Inferior parietal cortex (tissue), 1 donor: ENCODE measurements around the gene RLN2.
"Not testable (repeated sequence)": the region's sequence is repeated elsewhere in the genome, so short reads cannot be mapped to it uniquely, and the experiment has no call there.

ENCODE experiments used
- DNase-seq: peaks from one replicate; pipeline ENCODE4 v3.0.0-alpha.2; 2016; ENCODE audit errors: extremely low spot score

RLN2 gene, protein sequence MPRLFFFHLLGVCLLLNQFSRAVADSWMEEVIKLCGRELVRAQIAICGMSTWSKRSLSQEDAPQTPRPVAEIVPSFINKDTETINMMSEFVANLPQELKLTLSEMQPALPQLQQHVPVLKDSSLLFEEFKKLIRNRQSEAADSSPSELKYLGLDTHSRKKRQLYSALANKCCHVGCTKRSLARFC

DNA sequence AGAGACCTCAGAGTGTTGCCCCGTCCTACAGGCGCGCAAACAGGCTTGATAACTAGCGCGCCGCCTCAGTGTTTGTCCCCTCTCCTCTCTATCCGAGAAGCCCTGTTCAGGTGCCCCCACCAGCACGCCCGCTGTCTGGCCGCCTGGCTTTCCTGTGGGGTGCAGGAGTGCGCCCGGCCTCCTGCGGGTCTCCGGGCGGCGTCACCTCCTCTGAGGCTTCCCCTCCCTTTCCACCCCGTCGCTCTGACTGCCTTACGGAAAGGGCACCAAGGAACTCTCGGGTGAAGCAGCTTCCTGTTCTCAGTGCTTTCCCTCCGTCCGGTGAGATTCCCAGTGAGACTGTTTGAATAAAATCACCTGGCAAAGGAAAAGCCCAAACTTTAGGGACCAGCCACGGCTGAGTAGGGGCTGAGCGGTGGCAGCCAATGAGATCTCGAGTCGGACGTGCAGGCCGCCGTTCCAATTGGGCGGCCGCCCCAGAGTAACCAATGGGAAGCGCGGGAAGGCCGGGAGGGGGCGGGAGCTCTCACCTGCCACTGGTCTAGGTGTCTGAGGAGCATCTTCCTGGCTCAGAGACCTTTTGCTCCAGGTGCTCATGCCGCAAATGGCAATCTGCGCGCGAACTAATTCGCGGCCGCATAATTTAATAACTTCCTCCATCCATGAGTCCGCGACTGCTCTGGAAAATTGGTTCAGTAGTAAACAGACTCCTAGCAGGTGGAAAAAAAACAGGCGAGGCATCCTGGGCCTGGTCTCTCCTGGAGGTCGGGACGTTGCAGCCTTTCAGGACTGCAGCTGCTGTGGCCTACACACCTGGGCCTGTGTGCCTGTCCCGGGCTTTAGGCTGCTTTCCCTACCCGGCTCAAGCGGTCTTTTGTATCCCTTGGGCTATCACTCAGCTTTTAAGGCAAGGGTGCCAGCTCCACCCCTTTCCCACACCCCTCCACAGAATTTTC lies at the start of gene RLN2:
RLN2 (minus strand) TSS at position 877 of the 956 bp plus-strand sequence; CDS start at position 741, 136 bp downstream.
- not testable (repeated sequence) for DNase-seq

DNA sequence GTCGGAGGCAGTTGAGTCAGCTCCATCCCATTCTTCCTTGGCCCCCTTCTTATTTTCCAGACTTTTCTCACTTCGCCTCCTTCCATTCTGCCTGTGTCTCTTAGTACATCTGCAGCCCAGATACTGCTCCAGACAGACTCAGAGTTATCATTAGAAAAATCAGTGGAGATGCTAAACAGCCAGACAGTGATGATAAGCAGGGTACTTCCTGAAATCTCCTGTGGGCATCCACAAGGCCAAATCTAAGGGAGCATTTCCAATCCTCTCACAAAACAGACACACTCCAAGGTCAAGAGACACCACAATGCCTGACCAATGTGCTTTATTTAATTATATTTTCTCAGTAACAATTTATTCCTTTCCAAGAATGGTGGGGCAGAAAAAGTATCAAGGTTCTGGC lies 49.7 kb upstream of the RLN2 start:
- no peak for DNase-seq

DNA sequence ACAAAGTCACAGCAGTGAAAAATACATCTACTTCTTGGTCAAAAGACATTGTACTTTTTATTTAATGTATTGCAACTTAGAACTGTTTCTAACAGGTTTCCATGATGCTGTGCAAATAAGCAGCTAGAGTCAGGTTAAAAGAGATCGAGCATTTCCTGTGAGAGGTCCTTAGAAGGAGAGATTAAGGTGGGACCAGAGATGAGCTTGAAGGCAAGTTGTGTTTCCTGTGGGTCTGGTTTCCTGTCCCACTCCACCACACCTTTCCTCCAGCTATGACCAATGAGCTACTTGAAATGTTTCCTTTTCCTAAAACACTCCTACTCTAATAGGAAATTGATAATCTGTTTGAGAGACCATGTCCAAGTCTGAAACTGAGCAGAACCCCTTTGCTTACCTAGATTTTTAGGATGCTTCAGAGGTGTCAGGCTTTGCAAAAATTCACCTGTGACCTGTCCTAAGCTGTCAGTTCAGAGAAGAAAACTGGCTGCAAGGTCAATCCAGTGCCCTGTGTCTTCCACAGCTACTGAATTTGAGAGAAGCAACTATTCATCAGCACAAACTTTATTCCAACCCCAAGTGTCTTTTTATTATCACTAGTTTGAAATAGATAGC lies 48.2 kb upstream of the RLN2 start:
- no peak for DNase-seq

DNA sequence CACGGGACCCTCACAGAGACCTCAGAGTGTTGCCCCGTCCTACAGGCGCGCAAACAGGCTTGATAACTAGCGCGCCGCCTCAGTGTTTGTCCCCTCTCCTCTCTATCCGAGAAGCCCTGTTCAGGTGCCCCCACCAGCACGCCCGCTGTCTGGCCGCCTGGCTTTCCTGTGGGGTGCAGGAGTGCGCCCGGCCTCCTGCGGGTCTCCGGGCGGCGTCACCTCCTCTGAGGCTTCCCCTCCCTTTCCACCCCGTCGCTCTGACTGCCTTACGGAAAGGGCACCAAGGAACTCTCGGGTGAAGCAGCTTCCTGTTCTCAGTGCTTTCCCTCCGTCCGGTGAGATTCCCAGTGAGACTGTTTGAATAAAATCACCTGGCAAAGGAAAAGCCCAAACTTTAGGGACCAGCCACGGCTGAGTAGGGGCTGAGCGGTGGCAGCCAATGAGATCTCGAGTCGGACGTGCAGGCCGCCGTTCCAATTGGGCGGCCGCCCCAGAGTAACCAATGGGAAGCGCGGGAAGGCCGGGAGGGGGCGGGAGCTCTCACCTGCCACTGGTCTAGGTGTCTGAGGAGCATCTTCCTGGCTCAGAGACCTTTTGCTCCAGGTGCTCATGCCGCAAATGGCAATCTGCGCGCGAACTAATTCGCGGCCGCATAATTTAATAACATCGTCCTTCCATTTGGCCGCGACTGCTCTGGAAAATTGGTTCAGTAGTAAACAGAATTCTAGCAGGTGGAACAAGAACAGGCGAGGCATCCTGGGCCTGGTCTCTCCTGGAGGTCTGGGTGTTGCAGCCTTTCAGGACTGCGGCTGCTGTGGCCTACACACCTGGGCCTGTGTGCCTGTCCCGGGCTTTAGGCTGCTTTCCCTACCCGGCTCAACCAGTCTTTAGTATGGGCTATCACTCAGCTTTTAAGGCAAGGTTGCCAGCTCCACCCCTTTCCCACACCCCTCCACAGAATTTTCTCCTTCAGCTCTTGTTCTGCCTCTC lies 34.8 kb upstream of the RLN2 start, which contains the start of gene RLN1:
RLN1 (minus strand) TSS at position 885 of the 990 bp plus-strand sequence; CDS start at position 755, 130 bp downstream.
- not testable (repeated sequence) for DNase-seq

DNA sequence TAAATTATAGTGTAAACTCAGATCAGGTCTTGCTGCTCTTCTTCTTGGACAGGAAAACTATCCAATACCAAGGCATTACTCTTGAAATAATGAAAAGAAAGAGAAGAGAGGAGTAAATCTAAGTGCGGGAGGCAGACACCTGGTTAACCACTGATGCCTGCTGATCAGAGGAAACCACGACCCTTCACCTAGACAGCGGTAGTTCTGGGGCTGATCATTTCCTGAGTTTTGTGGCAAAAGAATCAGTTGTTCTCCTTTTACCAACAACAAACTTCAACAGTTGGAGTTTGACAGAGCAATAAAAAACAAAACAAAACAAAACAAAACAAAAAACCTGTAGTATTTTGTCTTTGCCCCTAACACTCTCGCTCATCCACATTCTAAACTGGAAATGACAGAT lies 32.2 kb upstream of the RLN2 start:
- DNase-seq: no peak

DNA sequence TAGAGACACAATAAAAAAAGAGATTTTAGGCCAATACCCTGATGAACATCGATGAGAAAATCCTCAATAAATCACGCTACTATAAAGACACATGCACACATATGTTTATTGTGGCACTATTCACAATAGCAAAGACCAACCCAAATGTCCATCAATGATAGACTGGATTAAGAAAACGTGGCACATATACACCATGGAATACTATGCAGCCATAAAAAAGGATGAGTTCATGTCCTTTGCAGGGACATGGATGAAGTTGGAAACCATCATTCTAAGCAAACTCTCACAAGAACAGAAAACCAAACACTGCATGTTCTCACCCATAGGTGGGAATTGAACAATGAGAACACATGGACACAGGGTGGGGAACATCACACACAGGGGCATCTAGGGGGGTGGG lies 26.8 kb upstream of the RLN2 start:
- not testable (repeated sequence) for DNase-seq

DNA sequence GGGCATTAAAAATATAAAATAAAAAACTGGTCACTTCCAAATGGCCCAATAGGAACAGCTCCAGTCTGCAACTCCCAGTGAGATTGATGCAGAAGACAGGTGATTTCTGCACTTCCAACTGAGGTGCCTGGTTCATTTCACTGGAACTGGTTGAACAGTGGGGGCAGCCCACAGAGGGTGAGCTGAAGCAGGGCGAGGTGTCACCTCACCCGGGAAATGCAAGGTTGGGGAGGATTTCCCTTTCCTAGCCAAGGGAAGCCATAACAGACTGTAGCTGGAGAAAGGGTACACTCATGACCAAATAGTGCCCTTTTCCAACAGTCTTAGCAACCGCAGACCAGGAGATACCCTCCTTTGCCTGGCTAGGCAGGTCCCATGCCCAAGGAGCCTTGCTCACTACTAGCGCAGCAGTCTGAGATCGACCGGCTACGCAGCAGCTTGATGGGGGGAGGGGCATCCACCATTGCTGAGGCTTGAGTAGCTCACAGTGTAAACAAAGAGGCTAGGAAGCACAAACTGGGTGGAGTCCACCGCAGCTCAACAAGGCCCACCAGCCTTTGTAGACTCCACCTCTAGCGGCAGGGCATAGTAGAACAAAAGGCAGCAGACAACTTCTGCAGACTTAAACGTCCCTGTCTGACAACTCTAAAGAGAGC lies 22.5 kb upstream of the RLN2 start:
- no peak for DNase-seq

DNA sequence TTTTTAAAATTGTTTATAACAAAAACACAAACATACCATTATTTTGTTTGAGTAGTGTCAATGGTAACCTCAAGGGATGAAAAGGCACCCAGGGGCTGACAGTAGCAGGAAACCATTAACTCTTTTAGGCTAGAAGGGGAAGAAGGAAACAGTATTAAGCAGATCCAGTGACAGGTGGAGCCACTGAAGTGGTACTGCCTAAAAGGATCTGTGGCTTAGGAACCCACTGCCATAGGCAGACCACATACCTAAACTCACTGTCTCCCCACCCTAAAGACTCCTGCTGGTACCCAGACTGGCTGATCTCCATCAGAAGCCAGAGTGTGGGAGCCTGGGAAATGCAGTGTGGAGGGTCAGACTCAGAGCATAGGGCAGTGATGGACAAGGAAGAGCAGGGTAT lies 21.7 kb upstream of the RLN2 start:
- DNase-seq: no peak

DNA sequence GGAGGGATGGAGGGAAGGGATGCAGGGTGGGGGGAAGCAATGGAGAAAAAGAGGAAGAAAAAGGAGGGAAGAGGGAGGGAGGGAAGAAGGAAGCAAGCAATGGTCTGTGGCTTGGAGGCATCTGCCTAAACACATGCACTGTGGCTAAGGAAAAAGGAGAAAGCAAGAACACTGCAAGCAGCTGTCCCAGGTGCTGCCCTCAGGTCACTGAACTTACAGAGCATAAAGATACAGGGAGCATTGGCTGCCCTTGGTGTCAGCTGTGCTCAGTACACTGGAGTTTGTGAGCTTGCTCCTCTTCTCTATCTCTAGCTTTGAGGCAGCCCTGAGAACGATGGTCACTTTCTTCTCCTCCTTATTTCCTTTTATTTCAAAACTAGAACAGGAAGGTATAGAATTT lies 17.1 kb upstream of the RLN2 start:
- not testable (repeated sequence) for DNase-seq

DNA sequence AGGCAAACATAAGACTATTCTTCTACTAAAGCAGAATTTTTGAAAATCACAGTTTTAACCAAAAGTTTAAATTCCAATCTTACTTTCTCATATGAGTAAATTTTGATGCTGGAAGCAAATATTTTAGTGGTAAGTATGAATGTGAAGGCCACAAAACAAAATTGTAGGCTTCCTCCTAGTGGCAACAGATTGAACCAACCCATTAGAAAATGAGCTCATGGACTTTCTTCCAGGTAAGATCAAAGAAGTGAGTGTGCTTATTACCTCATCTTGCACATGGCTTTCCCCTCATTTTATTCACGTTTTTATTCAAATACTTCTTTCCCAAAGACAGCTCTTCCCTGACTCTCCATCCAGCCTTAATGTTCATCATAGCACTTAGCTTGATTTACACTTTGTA lies 16.5 kb upstream of the RLN2 start:
- DNase-seq: no peak

DNA sequence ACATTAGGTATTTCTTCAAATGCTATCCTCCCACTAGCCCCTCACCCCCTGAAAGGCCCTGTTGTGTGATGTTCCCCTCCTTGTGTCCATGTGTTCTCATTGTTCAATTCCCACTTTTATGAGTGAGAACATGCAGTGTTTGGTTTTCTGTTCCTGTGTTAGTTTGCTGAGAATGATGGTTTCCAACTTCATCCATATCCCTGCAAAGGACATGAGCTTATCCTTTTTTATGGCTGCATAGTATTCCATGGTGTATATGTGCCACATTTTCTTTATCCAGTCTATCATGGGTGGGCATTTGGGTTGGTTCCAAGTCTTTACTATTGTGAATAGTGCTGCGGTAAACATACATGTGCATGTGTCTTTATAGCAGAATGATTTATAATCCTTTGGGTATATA lies 11.9 kb upstream of the RLN2 start:
- DNase-seq: not testable (repeated sequence)

DNA sequence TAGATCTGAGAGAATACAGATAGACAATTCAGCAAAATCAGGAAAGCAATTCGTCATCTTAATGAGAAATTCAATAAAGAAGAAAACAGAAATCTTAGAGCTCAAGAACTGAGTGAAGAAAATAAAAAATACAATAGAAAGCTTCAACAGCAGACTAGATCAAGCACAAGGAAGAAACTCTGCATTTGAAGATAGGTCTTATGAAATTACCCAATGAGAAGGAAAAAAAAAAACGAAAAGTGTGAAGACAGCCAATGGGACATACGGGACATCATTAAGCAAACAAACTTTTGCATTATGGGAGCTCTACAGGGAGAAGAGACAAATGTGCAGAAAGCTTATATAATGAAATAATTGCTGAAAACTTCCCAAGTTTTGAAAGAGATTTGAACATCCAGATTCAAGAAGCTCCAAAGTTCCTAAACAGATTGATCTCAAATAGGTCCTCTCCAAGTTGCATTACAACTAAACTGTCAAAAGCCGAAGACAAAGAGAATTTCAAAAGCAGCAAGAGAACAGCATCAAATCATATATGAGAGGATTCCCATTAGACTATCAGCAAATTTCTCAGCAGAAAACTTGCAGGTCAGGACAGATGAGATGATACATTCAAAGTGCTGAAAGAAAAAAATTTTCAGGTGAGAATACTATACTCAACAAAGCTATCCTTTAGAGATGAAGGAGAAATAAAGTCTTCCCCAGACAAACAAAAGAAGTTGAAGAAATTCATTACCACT lies 10.8 kb upstream of the RLN2 start:
- no peak for DNase-seq

DNA sequence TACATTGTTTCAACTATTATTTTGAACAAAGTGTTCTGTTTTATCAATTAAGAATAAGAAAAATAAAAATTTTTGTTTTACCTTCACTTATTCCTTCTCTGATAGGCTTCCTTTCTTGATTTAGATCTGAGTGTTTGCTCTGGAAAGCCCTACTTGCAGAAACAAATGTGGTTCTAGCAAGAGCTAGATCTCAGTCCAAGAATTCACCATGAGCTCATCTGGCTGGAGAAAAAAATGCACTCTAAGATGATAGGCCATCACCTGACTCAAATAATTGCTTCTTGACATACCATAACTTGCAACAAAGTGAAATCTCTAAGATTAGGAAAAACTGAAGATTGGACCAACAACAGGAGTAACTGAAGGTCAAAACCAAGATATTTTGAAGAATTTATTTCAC lies 6.3 kb upstream of the RLN2 start:
- no peak for DNase-seq

DNA sequence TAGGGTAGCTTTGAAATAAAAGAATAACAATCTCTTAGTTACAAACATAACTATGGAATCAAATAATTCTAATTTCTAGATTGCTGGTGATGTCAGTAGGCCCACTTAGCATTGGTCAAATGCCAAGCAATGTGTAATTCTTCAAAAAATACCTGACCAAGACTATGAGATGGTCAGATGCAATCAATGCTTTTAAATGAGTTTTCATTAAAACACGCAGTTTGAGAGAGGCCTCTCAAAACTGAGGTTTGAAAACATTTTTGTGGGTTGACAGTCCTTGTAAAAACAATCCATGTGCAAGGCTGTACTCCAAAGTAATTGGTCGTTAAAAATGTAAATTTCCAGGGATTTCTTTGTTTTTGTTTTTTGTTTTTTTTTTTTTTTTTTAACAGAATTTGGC lies 1.2 kb upstream of the RLN2 start:
- DNase-seq: no peak

DNA sequence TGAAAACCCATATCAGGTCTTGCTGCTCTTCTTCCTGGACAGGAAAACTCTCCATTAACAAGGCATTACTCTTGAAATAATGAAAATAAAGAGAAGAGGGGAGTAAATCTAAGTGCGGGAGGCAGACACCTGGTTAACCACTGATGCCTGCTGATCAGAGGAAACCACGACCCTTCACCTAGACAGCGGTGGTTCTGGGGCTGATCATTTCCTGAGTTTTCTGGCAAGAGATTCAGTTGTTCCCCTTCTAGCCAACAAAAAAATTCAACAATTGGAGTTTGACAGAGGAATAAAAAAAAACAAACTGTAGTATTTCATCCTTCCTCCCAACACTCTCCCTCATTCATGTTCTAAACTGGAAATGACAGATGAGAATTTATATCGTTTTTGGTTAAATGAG lies 3.0 kb downstream of the RLN2 start:
- DNase-seq: no peak

DNA sequence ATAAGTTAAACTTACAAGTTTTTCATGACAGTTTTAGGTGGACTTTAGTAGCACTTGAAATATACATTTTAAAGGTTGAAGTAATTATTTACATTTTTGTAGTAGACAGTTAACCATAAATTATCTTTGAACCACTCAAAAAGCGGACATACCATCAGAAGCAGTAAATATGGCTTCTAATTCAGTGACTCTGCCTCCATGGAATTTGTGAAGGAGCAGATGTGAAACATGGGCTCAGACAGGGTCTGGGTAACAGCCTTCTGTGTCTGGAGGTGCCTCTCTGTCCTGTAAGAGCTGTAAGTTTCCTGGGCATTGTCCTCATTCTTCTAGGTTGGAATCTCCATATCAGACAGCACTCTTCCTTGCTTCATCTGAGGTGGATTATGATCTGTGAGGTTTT lies 12.4 kb downstream of the RLN2 start:
- no peak for DNase-seq

DNA sequence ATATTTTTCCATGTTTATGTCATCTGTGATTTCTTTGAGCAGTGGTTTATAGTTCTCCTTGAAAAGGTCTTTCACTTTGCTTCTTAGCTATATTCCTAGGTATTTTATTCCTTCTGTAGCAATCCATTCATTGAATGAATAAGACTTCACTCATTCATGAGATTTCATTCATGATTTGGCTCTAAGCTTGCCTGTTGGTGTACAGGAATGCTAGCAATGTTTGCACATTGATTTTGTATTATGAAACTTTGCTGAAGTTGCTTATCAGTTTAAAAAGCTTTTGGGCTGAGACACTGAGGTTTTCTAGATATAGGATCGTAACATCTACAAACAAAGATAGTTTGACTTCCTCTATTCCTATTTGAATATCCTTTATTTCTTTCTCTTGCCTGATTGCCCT lies 15.9 kb downstream of the RLN2 start:
- DNase-seq: no peak

DNA sequence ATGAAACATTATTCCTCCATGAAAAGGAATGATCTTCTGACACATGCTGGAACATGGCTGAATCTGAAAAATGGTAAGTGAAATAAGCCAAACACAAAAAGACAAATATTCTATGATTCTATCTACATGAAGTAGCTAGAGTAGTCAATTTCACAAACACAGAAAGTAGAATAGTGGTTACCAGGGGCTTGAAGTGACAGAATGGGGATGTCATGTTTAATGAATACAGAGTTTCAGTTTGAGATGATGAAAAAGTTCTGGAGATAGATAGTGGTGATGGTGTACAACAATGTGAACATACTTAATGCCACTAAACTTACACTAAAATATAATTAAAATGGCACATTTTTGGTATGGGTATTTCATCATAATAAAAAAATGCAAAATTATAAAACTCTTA lies 18.3 kb downstream of the RLN2 start:
- DNase-seq: no peak

DNA sequence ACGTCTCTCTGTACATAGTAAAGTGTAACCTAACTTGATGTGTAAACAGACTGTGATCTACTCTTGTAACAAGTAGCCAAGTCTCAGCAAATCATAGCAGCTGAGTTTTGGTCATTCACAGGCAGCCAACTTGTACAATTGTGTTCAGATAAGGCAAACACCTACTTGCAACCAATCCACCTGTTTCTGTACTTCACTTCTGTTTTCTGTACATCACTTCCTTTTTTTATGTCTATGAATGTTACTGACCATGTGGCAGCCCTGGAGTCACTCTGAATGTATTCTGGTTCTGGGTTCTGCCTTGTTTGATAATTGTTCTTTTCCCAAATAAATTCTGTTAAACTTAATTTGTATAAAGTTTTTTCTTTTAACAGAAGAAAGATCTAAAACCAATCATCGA lies 26.0 kb downstream of the RLN2 start:
- no peak for DNase-seq

DNA sequence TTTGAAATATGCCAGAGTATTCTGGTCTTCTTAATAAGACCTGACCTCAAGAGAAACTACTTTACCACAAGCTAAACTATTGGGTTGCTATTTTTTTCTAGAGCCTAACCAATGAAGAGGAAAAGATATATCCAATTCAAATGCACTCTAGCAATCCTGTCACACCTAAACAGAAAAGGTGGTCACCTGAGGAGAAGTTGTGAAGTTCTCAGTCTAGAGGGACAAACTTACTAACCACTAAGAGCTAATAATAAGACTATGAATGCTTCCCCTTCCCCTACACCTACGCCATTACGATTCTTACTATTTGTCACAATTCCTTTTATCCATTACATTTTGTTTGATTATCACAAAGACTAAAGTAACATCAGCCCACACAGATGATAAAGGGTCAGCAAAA lies 29.7 kb downstream of the RLN2 start:
- no peak for DNase-seq
